Spinal cord (tissue), 10 donors: ENCODE data around the gene UBASH3B. TPM values are rescaled to one million over a fixed set of nuclear protein-coding genes. Genes with fewer than 3 reads are reported as not detected.
A peak's percentile ranks its signal among the peaks of the same experiment; 100 is the strongest.

Source experiments
- DNase-seq, 6 donors: peaks; one replicate each; pipeline versions ENCODE4 v3.0.0 to v3.0.0-alpha.2; 2013 to 2015; ENCODE audit warnings: low spot score in 6 of 6, low read depth in 4 of 6
- H3K27ac ChIP-seq: one replicate; pipeline ENCODE4 v1.5.1; 2013; ENCODE audit warnings: low read depth, low read length, control low read depth
- H3K27me3 ChIP-seq: one replicate; pipeline ENCODE4 v1.6.1; 2013; ENCODE audit warnings: low read length; ENCODE audit not compliant: control insufficient read depth, insufficient read depth
- H3K36me3 ChIP-seq: one replicate; pipeline ENCODE4 v1.6.1; 2013; ENCODE audit warnings: low read length; ENCODE audit not compliant: control insufficient read depth, insufficient read depth
- H3K4me1 ChIP-seq: one replicate; pipeline ENCODE4 v1.6.1; 2013; ENCODE audit warnings: low read length; ENCODE audit not compliant: control insufficient read depth, insufficient read depth
- H3K4me3 ChIP-seq: one replicate; pipeline ENCODE4 v1.5.1; 2013; ENCODE audit warnings: low read depth, low read length, control low read depth
- H3K9me3 ChIP-seq: one replicate; pipeline ENCODE4 v1.6.1; 2013; ENCODE audit warnings: low read length; ENCODE audit not compliant: control insufficient read depth, insufficient read depth
- WGBS: methylation state at CpG from one replicate; pipeline ENCODE4 v1.1.5; 2013; ENCODE audit warnings: missing lambda C conversion rate; ENCODE audit not compliant: insufficient coverage; 5-methylcytosine and 5-hydroxymethylcytosine counted together
- polyA plus RNA-seq, 2 donors: library from polyadenylated mRNA; unstranded; fragments of 120-200 nt; gene quantifications; one replicate each; pipeline ENCODE4 v1.2.1, GENCODE V29; 2013; ENCODE audit not compliant: insufficient read length in 2 of 2
- total RNA-seq, 2 donors: library from RNA; depleted of rRNA in 1 of 2; stranded (reverse); fragments of 120-200 nt in 1 of 2; fragments of >200 nt in 1 of 2; gene quantifications; one replicate each; pipeline versions ENCODE4 v1.2.3 to v1.2.4, GENCODE V29; 2013 to 2014
- donor health status: healthy.

UBASH3B gene
- total and polyA plus RNA-seq, 4 donors = 6.0 to 17.2 (median 9.6) TPM

GRCh38 chr11:122804796-122805195, 149.3 kb downstream of the UBASH3B start:
- H3K27me3 ChIP-seq = no peaks in the 10 kb centered on the region
- WGBS = 77% methylated on average over 5 of the region's 6 CpGs
- H3K4me1 ChIP-seq = no peaks in the 10 kb centered on the region
- H3K4me3 ChIP-seq = no peak overlapping the region
- no peak overlapping the region for H3K27ac ChIP-seq
- H3K9me3 ChIP-seq = no peaks in the 10 kb centered on the region
- peaks cover 11% of the 10 kb centered on the region for H3K36me3 ChIP-seq
- DNase-seq = no peak

DNA sequence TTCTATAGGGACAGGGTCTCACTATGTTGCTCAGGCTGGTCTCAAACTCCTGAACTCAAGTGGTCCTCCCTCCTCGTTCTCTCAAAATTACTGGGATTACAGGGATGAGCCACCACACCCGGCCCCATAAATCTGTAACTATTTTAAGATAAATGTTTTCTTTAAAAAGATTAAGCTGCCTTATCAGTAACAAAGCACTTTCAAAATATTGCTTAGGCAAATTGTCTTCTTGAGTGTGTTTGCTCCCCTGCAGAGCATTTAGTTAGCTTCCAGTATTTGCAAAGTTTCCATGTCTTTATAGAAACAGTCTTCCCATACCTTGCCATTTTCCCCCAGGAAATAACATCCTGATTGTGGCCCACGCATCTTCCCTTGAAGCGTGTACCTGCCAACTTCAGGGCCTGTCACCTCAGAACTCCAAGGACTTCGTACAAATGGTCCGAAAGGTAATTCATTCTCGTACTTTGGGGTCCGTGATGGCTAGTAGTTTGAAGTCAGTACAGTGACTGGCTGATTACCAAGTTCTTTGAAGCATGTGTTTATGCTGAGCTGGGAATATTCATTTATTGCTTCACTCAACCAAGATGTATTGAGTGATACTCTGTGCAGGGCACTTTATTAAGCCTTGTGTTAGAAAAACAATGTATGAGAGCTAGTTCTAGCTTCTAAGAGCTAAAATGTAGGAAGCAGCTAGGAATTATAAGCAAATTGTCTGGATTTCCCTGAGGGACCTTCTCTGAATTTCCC, 152.4 kb downstream of the UBASH3B start:
- Histone ChIP-seq H3K27me3 (no peaks in the 10 kb centered on the region), H3K4me1 (no peaks in the 10 kb centered on the region), H3K9me3 (no peaks in the 10 kb centered on the region), H3K27ac (no peak overlapping the region), H3K4me3 (no peak overlapping the region), H3K36me3 (peaks cover 4% of the 10 kb centered on the region)
- 79% methylated on average over 3 of the region's 8 CpGs for WGBS
- DNase-seq = no peak

- no peak for DNase-seq
- H3K36me3 ChIP-seq = peaks cover under 1% of the 10 kb centered on the region
- H3K4me1 ChIP-seq = no peaks in the 10 kb centered on the region
- no peaks in the 10 kb centered on the region for H3K9me3 ChIP-seq
- WGBS = 100% methylated on average over 1 of the region's 2 CpGs
- no peak overlapping the region for H3K27ac ChIP-seq
- no peak overlapping the region for H3K4me3 ChIP-seq
- no peaks in the 10 kb centered on the region for H3K27me3 ChIP-seq
Observed at GRCh38 chr11:122808478-122808869, 153.0 kb downstream of the UBASH3B start.

- H3K9me3 ChIP-seq = no peaks in the 10 kb centered on the region
- peak in 1 of 6 donors; percentile 38 for DNase-seq
- H3K4me3 ChIP-seq = no peak overlapping the region
- H3K27ac ChIP-seq = no peak overlapping the region
- WGBS = 27% methylated on average over 2 of the region's 3 CpGs
- no peaks in the 10 kb centered on the region for H3K27me3 ChIP-seq
- H3K36me3 ChIP-seq = no peaks in the 10 kb centered on the region
- no peaks in the 10 kb centered on the region for H3K4me1 ChIP-seq
Observed at GRCh38 chr11:122809866-122810265, 154.3 kb downstream of the UBASH3B start.

DNA sequence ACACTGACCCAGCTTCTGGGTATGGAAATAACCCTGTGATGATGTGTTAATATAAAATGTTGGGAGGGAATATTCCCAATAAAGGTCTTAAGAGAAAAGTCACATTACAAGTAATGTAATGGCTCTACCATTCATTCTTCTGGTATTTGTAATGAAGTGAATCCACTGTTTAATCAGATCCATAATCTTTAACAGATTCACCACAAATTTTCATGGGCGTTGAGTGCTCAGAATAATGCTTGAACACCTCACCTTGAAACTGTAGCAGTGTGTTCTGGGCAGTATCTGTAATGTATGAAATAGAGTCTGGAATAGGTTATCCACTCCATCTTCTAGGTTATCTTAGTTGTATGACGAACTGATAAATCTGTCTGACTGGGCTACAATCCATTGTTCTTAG, 156.2 kb downstream of the UBASH3B start:
- Histone ChIP-seq H3K27ac (no peak overlapping the region), H3K4me1 (no peaks in the 10 kb centered on the region), H3K9me3 (no peaks in the 10 kb centered on the region), H3K4me3 (no peak overlapping the region), H3K36me3 (no peaks in the 10 kb centered on the region), H3K27me3 (no peaks in the 10 kb centered on the region)
- no CpG with 5 or more reads among the region's 2 CpGs for WGBS
- no peak for DNase-seq

DNA sequence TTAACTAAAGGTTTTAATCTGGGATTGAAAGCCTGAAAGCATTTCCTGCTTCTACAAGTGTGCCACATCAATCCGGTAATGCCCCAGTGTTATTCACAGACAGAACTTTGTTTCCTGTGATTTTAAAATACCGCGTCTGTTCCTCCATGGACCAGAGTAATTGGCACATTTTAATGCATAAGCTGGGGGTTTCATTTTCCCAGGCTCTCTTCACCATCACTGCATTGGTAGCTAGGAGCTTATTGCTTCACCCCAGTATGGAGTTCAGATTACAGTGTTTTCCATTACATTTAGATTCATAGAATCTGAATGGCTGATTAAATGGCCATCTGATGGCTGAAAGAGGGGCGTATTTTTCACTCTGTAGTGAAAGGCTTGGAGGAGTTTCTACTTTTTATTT, 157.1 kb downstream of the UBASH3B start:
- H3K9me3 ChIP-seq = no peaks in the 10 kb centered on the region
- H3K27ac ChIP-seq = no peak overlapping the region
- no peaks in the 10 kb centered on the region for H3K36me3 ChIP-seq
- H3K4me1 ChIP-seq = no peaks in the 10 kb centered on the region
- no peaks in the 10 kb centered on the region for H3K27me3 ChIP-seq
- WGBS = 19% methylated on average over 3 of the region's 4 CpGs
- H3K4me3 ChIP-seq = no peak overlapping the region
- peak in 2 of 6 donors; percentile 57 to 75 for DNase-seq

GRCh38 chr11:122813176-122813893, 157.8 kb downstream of the UBASH3B start:
- Histone ChIP-seq H3K27me3 (no peaks in the 10 kb centered on the region), H3K9me3 (no peaks in the 10 kb centered on the region), H3K4me1 (no peaks in the 10 kb centered on the region), H3K36me3 (no peaks in the 10 kb centered on the region), H3K27ac (no peak overlapping the region), H3K4me3 (no peak overlapping the region)
- peak in 5 of 6 donors; percentile 26 to 94 (median 46) for DNase-seq
- 21% methylated on average over 5 of the region's 8 CpGs for WGBS

DNA sequence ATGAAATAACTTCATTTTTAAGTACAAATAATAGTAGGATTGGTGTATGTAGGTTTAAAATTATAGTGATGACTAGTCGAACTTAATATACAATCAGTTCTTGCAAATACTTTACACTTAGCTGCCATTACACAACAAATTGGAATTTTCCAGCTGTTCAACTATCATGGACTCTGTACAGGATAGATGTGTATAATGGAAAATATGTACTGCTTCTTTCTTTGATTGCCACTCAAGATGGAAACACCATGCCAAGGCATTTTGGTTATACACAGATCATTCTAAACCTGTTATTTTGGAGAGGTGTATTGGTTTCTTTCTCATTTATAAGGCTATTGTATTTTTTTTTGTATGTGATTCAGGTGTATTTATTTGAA, 158.4 kb downstream of the UBASH3B start:
- no peaks in the 10 kb centered on the region for H3K27me3 ChIP-seq
- no peak overlapping the region for H3K27ac ChIP-seq
- DNase-seq = peak in 1 of 6 donors; percentile 56
- whole genome bisulfite sequencing = no CpG with 5 or more reads among the region's 1 CpG
- H3K36me3 ChIP-seq = no peaks in the 10 kb centered on the region
- H3K4me1 ChIP-seq = no peaks in the 10 kb centered on the region
- H3K4me3 ChIP-seq = no peak overlapping the region
- no peaks in the 10 kb centered on the region for H3K9me3 ChIP-seq

DNA sequence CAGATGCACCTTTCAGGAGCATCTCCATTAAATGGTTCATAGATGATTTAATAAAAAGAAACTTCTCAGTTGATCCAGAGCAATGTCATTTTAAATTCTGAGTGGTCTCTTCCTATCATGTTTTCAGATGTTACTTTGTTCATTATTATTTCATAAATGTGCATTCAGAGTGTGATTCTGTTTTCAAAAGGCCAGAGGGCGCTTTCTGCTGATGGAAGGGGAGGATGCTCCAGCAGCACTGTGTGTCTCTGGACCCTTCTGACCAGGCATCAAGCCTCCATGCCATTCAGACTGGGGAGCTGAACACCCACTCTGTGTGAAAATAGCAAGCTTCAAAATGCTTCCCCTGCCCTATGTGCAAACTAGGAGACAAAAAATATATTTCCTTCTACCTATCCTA, 158.9 kb downstream of the UBASH3B start:
- DNase-seq = peak in 1 of 6 donors; percentile 34
- Histone ChIP-seq H3K36me3 (no peaks in the 10 kb centered on the region), H3K27ac (no peak overlapping the region), H3K27me3 (no peaks in the 10 kb centered on the region), H3K4me1 (no peaks in the 10 kb centered on the region), H3K4me3 (no peak overlapping the region), H3K9me3 (peaks cover under 1% of the 10 kb centered on the region)
- WGBS = 100% methylated on average over 1 of the region's 1 CpG

- no peak for DNase-seq
- H3K36me3 ChIP-seq = no peaks in the 10 kb centered on the region
- 100% methylated on average over 2 of the region's 5 CpGs for WGBS
- H3K4me1 ChIP-seq = no peaks in the 10 kb centered on the region
- peaks cover 4% of the 10 kb centered on the region for H3K9me3 ChIP-seq
- H3K27me3 ChIP-seq = no peaks in the 10 kb centered on the region
- H3K4me3 ChIP-seq = no peak overlapping the region
- H3K27ac ChIP-seq = no peak overlapping the region
Observed at GRCh38 chr11:122815900-122816299, 160.4 kb downstream of the UBASH3B start.
